ENCODE measurements around the gene APLF. TPM values are rescaled to one million over a fixed set of nuclear protein-coding genes. Genes with fewer than 3 reads are reported as not detected.
A peak's percentile ranks its signal among the peaks of the same experiment; 100 is the strongest.
"Not testable (repeated sequence)": the region's sequence is repeated elsewhere in the genome, so short reads cannot be mapped to it uniquely, and the experiment has no call there.

Gene APLF
- polyA plus RNA-seq, 10 donors = 1.2 to 2.4 (median 1.8) TPM

GRCh38 chr2:68472796-68473414 lies 5.5 kb downstream of the APLF start:
- no peak for DNase-seq

- no peak for DNase-seq
Measured at GRCh38 chr2:68475110-68475509, 7.7 kb downstream of the APLF start.

- DNase-seq = no peak
Measured at GRCh38 chr2:68475576-68475975, 8.2 kb downstream of the APLF start.

GRCh38 chr2:68476454-68476853 lies 9.1 kb downstream of the APLF start:
- no peak for DNase-seq

- no peak for DNase-seq
Measured at GRCh38 chr2:68478688-68479087, 11.3 kb downstream of the APLF start.

GRCh38 chr2:68482296-68482820 lies 15.0 kb downstream of the APLF start:
- DNase-seq = no peak

GRCh38 chr2:68483011-68483410 lies 15.6 kb downstream of the APLF start:
- DNase-seq = no peak

- DNase-seq = peak in 2 of 3 donors; percentile 19 to 45
Measured at GRCh38 chr2:68487773-68488355, 20.5 kb downstream of the APLF start.

- DNase-seq = not testable (repeated sequence)
Measured at GRCh38 chr2:68488605-68489004, 21.2 kb downstream of the APLF start.

- DNase-seq = no peak
Measured at GRCh38 chr2:68489282-68489681, 21.9 kb downstream of the APLF start.

GRCh38 chr2:68491582-68491981 lies 24.2 kb downstream of the APLF start:
- DNase-seq = no peak

- DNase-seq = no peak
Measured at GRCh38 chr2:68499133-68499532, 31.7 kb downstream of the APLF start.

GRCh38 chr2:68500649-68501048 lies 33.3 kb downstream of the APLF start:
- DNase-seq = no peak

- no peak for DNase-seq
Measured at GRCh38 chr2:68501768-68502167, 34.4 kb downstream of the APLF start.

- no peak for DNase-seq
Measured at GRCh38 chr2:68505603-68506159, 38.3 kb downstream of the APLF start.

- DNase-seq = no peak
Measured at GRCh38 chr2:68506170-68506569, 38.8 kb downstream of the APLF start.

GRCh38 chr2:68512326-68512725 lies 44.9 kb downstream of the APLF start:
- DNase-seq = peak in 2 of 3 donors; percentile 24 to 61

GRCh38 chr2:68512966-68513365 lies 45.6 kb downstream of the APLF start:
- no peak for DNase-seq

GRCh38 chr2:68514316-68514929 lies 47.0 kb downstream of the APLF start:
- DNase-seq = no peak

- no peak for DNase-seq
Measured at GRCh38 chr2:68516051-68516955, 48.9 kb downstream of the APLF start.

GRCh38 chr2:68519236-68519635 lies 51.9 kb downstream of the APLF start:
- DNase-seq = no peak

- no peak for DNase-seq
Measured at GRCh38 chr2:68521037-68521436, 53.7 kb downstream of the APLF start.

Measured in muscle of back (tissue), 11 donors.